ENCODE results near the gene ABLIM2. TPM values are rescaled to one million over a fixed set of nuclear protein-coding genes. Genes with fewer than 3 reads are reported as not detected.

The ABLIM2 gene
- total and polyA plus RNA-seq, 10 of the 15 experiments (the other 5 are each of a cell fraction or from before 2014, with no cell fraction given): 0.03 to 0.15 (median 0.05) TPM; not detected in 7

GRCh38 chr4:7924163-7924562, 234.4 kb downstream of the ABLIM2 start:
- Histone ChIP-seq H3K79me2 (ENCODE audit: control insufficient read depth, insufficient read depth, low read length) (no peaks in the 10 kb centered on the region), H3K9ac (ENCODE audit: control insufficient read depth, insufficient read depth, low read length) (no peak overlapping the region), H2AFZ (ENCODE audit: control insufficient read depth, low read depth, low read length) (no peak overlapping the region), H3K4me2 (ENCODE audit: control insufficient read depth, insufficient read depth) (no peak overlapping the region), H3K4me1 (ENCODE audit: control insufficient read depth, insufficient read depth, low read length) (no peaks in the 10 kb centered on the region), H3K27me3 (replicated peaks in 1 of 2; ENCODE audit: control insufficient read depth in 2 of 2, insufficient read depth in 2 of 2, low read length in 1 of 2) (no peaks in the 10 kb centered on the region; a peak in 2 of 4 replicates), H4K20me1 (ENCODE audit: control insufficient read depth, insufficient read depth) (no peaks in the 10 kb centered on the region), H3K4me3 (no peak overlapping the region), H3K36me3 (ENCODE audit: control insufficient read depth in 2 of 2, insufficient read depth in 2 of 2, low read length in 1 of 2) (no peaks in the 10 kb centered on the region), H3K9me3 (replicated peaks; ENCODE audit: control insufficient read depth, insufficient read depth, low read length) (no peaks in the 10 kb centered on the region; the same call in 2 of the 3 replicates), H3K27ac (ENCODE audit: control insufficient read depth, insufficient read depth) (no peak overlapping the region)
- FAIRE-seq (no peak), ATAC-seq (no peak), DNase-seq (ENCODE audit: low read depth, low spot score) (no peak)
- 37% methylated on average over 7 of the region's 7 CpGs for WGBS (ENCODE audit: insufficient coverage, insufficient replicate concordance, low lambda C conversion rate, missing lambda C conversion rate)
- ChIA-PET SMC1A (ENCODE audit: uncharacterized antibody, unreplicated experiment) (no interaction called here), RAD21 (ENCODE audit: unreplicated experiment) (no interaction called here), POLR2A (no interaction called here), CTCF (no interaction called here)
- TF ChIP-seq SREBF1 (IDR thresholded peaks at IDR 0.05; ENCODE audit: low read length) (no peak), IRF4 (IDR thresholded peaks at IDR 0.05; ENCODE audit: low read depth, low read length) (no peak), YY1 (IDR thresholded peaks at IDR 0.05; ENCODE audit: low read depth, low read length) (no peak), HCFC1 (IDR thresholded peaks at IDR 0.05; ENCODE audit: low read length) (no peak), RB1 (IDR thresholded peaks at IDR 0.05; ENCODE audit: borderline replicate concordance) (no peak), ELK1 (IDR thresholded peaks at IDR 0.05; ENCODE audit: low read depth, low read length) (no peak), MEF2A (IDR thresholded peaks at IDR 0.05; ENCODE audit: insufficient read depth, low read depth, low read length) (no peak), ZNF384 (IDR thresholded peaks at IDR 0.05; ENCODE audit: borderline replicate concordance, low read depth, low read length) (no peak)
- in situ Hi-C loops (cut with MboI): no loop called here
- BruUV-seq (replicated peaks): no TSS peak
- intact Hi-C loops (cut with micrococcal nuclease; ENCODE audit: unreplicated experiment): no loop called here

DNA sequence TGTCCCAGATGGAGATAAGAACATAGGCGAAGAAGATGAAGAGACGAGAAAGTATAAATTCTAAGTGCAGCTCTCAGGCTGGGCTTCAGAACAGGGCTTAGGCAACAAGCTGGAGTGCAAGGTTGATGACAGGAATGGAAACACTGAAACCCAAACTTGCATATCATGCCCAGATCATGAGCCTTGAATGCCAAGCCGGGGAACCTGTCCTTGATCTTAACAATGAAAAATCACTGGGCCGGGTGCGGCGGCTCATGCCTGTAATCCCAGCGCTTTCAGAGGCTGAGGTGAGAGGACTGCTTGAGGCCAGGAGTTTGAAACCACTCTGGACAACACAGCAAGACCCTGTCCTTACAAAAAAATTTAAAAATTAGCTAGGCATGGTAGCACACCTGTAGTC, 236.1 kb downstream of the ABLIM2 start:
- in situ Hi-C loops (cut with MboI): no loop called here
- H3K9ac ChIP-seq (ENCODE audit: control insufficient read depth, insufficient read depth, low read length): no peak overlapping the region
- intact Hi-C loops (cut with micrococcal nuclease; ENCODE audit: unreplicated experiment): no loop called here
- H3K27ac ChIP-seq (ENCODE audit: control insufficient read depth, insufficient read depth): no peak overlapping the region
- no peak for DNase-seq (ENCODE audit: low read depth, low spot score)
- no peaks in the 10 kb centered on the region for H3K4me1 ChIP-seq (ENCODE audit: control insufficient read depth, insufficient read depth, low read length)
- no peaks in the 10 kb centered on the region; the same call in 2 of the 3 replicates for H3K9me3 ChIP-seq (replicated peaks; ENCODE audit: control insufficient read depth, insufficient read depth, low read length)
- FAIRE-seq: no peak
- no peak overlapping the region for H3K4me3 ChIP-seq
- 47% methylated on average over 7 of the region's 7 CpGs for WGBS (ENCODE audit: insufficient coverage, insufficient replicate concordance, low lambda C conversion rate, missing lambda C conversion rate)
- H3K79me2 ChIP-seq (ENCODE audit: control insufficient read depth, insufficient read depth, low read length): no peaks in the 10 kb centered on the region
- ChIA-PET CTCF (no interaction called here), POLR2A (no interaction called here), SMC1A (ENCODE audit: uncharacterized antibody, unreplicated experiment) (no interaction called here), RAD21 (ENCODE audit: unreplicated experiment) (no interaction called here)
- ATAC-seq: no peak
- BruUV-seq (replicated peaks): no TSS peak
- H3K27me3 ChIP-seq (replicated peaks in 1 of 2; ENCODE audit: control insufficient read depth in 2 of 2, insufficient read depth in 2 of 2, low read length in 1 of 2): no peaks in the 10 kb centered on the region; a peak in 2 of 4 replicates
- no peak for TF ChIP-seq JUNB (IDR thresholded peaks at IDR 0.05)
- no peak for TF ChIP-seq SMAD5 (IDR thresholded peaks at IDR 0.05; ENCODE audit: low read depth)
- no peak for TF ChIP-seq TAF1 (IDR thresholded peaks at IDR 0.05; ENCODE audit: borderline replicate concordance, low read depth, low read length)
- TF ChIP-seq TCF3 (IDR thresholded peaks at IDR 0.05; ENCODE audit: borderline replicate concordance, insufficient read depth, low read depth, low read length): no peak
- no peak for TF ChIP-seq NFXL1 (IDR thresholded peaks at IDR 0.05; ENCODE audit: borderline replicate concordance)
- TF ChIP-seq TCF12 (IDR thresholded peaks at IDR 0.05; ENCODE audit: low read depth, low read length): no peak
- no peak for TF ChIP-seq POU2F2 (IDR thresholded peaks at IDR 0.05; ENCODE audit: borderline replicate concordance, low read depth, low read length)
- TF ChIP-seq IKZF2 (IDR thresholded peaks at IDR 0.05): no peak
- no peak for TF ChIP-seq MEF2A (IDR thresholded peaks at IDR 0.05; ENCODE audit: insufficient read depth, low read depth, low read length)
- no peak for TF ChIP-seq TCF7 (IDR thresholded peaks at IDR 0.05; ENCODE audit: borderline replicate concordance)
- TF ChIP-seq ATF7 (IDR thresholded peaks at IDR 0.05; ENCODE audit: low read depth): no peak
- no peak for TF ChIP-seq HDGF (IDR thresholded peaks at IDR 0.05)
- no peak for TF ChIP-seq ZZZ3 (IDR thresholded peaks at IDR 0.05; ENCODE audit: control insufficient read depth, insufficient read length, low read depth)
- TF ChIP-seq SIN3A (IDR thresholded peaks at IDR 0.05; ENCODE audit: low read depth, low read length): no peak
- no peak overlapping the region for H3K4me2 ChIP-seq (ENCODE audit: control insufficient read depth, insufficient read depth)
- no peak overlapping the region for H2AFZ ChIP-seq (ENCODE audit: control insufficient read depth, low read depth, low read length)
- H3K36me3 ChIP-seq (ENCODE audit: control insufficient read depth in 2 of 2, insufficient read depth in 2 of 2, low read length in 1 of 2): no peaks in the 10 kb centered on the region
- no peaks in the 10 kb centered on the region for H4K20me1 ChIP-seq (ENCODE audit: control insufficient read depth, insufficient read depth)
